Lung (tissue), 12 donors: ENCODE data around the gene WRAP73. TPM values are rescaled to one million over a fixed set of nuclear protein-coding genes. Genes with fewer than 3 reads are reported as not detected.

Experiments used
- ATAC-seq: fragments of 200-7000 bp; cut with Tn5 transposase; one replicate; pipeline ENCODE4 v1.9.1; 2020; ENCODE audit warnings: moderate number of reproducible peaks; ENCODE audit not compliant: insufficient read depth, low FRiP score
- DNase-seq, 3 donors: peaks; one replicate each; pipeline ENCODE4 v3.0.0-alpha.2; 2013 to 2017
- H3K27ac ChIP-seq, 2 donors: one replicate each; pipeline ENCODE4 v1.5.1; 2013; ENCODE audit warnings: mild to moderate bottlenecking in 2 of 2, moderate library complexity in 2 of 2, control low read depth in 1 of 2, inconsistent platforms in 1 of 2, low read depth in 1 of 2, low read length in 1 of 2
- H3K27me3 ChIP-seq, 3 donors: one replicate each; pipeline ENCODE4 v1.5.1; 2013; ENCODE audit warnings: low read length in 2 of 3; ENCODE audit not compliant: control insufficient read depth in 3 of 3, insufficient read depth in 3 of 3
- H3K36me3 ChIP-seq, 4 donors: one replicate each; pipeline ENCODE4 v1.5.1; 2013; ENCODE audit warnings: low read length in 4 of 4, mild to moderate bottlenecking in 1 of 4, moderate library complexity in 1 of 4; ENCODE audit not compliant: control insufficient read depth in 4 of 4, insufficient read depth in 4 of 4
- H3K4me1 ChIP-seq, 5 donors: one replicate each; pipeline ENCODE4 v1.5.1; 2013; ENCODE audit warnings: low read length in 5 of 5, mild to moderate bottlenecking in 2 of 5, moderate library complexity in 1 of 5; ENCODE audit not compliant: control insufficient read depth in 5 of 5, insufficient read depth in 5 of 5
- H3K4me3 ChIP-seq: one replicate; pipeline ENCODE4 v1.5.1; 2013; ENCODE audit warnings: mild to moderate bottlenecking, control low read depth, moderate library complexity
- H3K9ac ChIP-seq, 2 donors: one replicate each; pipeline ENCODE4 v1.5.1; 2013; ENCODE audit warnings: low read length in 2 of 2, control low read depth in 1 of 2; ENCODE audit not compliant: insufficient read depth in 1 of 2
- H3K9me3 ChIP-seq, 4 donors: one replicate each; pipeline ENCODE4 v1.5.1; 2013; ENCODE audit warnings: low read length in 3 of 4, mild to moderate bottlenecking in 1 of 4, moderate library complexity in 1 of 4; ENCODE audit not compliant: control insufficient read depth in 4 of 4, insufficient read depth in 3 of 4
- CTCF ChIP-seq: IDR thresholded peaks from 2 replicates; pipeline ENCODE4 v1.5.1; 2012; ENCODE audit warnings: mild to moderate bottlenecking; ENCODE audit errors: control extremely low read depth, extremely low read depth
- WGBS, 2 donors: extraction: QIAGEN DNeasy Blood & Tissue Kit; methylation state at CpG; one replicate each; pipeline ENCODE4 v1.1.7; 2013; 5-methylcytosine and 5-hydroxymethylcytosine counted together
- polyA plus RNA-seq, 2 donors: library from polyadenylated mRNA; stranded (reverse); fragments of 200-250 nt; gene quantifications; one replicate each; pipeline ENCODE4 v1.2.1, GENCODE V29; 2013
- total RNA-seq, 2 donors: library from RNA; depleted of rRNA in 1 of 2; stranded (reverse); fragments of >200 nt in 1 of 2; gene quantifications; one replicate each; pipeline ENCODE4 v1.2.1, GENCODE V29; 2014 to 2021
- donor health status: control.
- donor health status: control.
- donor health status: Bipolar disorder and iron deficiency.
- donor health status: healthy.
- donor health status: DM: yes; HTN: yes; CAD: no.

The WRAP73 gene
- total and polyA plus RNA-seq, 4 donors = 17.3 to 25.3 (median 22.8) TPM

- Histone ChIP-seq H3K9me3 (no peaks in the 10 kb centered on the region), H3K4me3 (no peak overlapping the region), H3K27me3 (no peaks in the 10 kb centered on the region), H3K36me3 (peaks cover 4 to 36% (median 9%) of the 10 kb centered on the region in 4 donors), H3K27ac (no peak overlapping the region), H3K9ac (no peak overlapping the region), H3K4me1 (peaks cover 0 to 5% (median 3%) of the 10 kb centered on the region in 5 donors)
- DNase-seq (no peak), ATAC-seq (no peak)
- WGBS, 2 donors = 92 to 93% methylated on average over 17 to 23 of the region's 25 CpGs
- no peak for TF ChIP-seq CTCF
Observed at GRCh38 chr1:3644273-3644672, 5.6 kb downstream of the WRAP73 start.

- TF ChIP-seq CTCF = no peak
- DNase-seq (no peak), ATAC-seq (no peak)
- WGBS, 2 donors = 93 to 96% methylated on average over 40 to 43 of the region's 43 CpGs
- no peaks in the 10 kb centered on the region for H3K4me1 ChIP-seq
- no peaks in the 10 kb centered on the region for H3K9me3 ChIP-seq
- no peaks in the 10 kb centered on the region for H3K27me3 ChIP-seq
- peaks cover 8 to 40% (median 9%) of the 10 kb centered on the region in 4 donors for H3K36me3 ChIP-seq
- no peak overlapping the region for H3K9ac ChIP-seq
- no peak overlapping the region for H3K4me3 ChIP-seq
- no peak overlapping the region for H3K27ac ChIP-seq
Observed at GRCh38 chr1:3642919-3643675, 6.8 kb downstream of the WRAP73 start.

- Histone ChIP-seq H3K4me3 (no peak overlapping the region), H3K27ac (no peak overlapping the region), H3K9me3 (no peaks in the 10 kb centered on the region), H3K36me3 (peaks cover 8 to 47% (median 13%) of the 10 kb centered on the region in 4 donors), H3K9ac (no peak overlapping the region), H3K27me3 (no peaks in the 10 kb centered on the region), H3K4me1 (no peaks in the 10 kb centered on the region)
- no peak for ATAC-seq
- no peak for DNase-seq
- TF ChIP-seq CTCF = no peak
- WGBS, 2 donors = 95 to 97% methylated on average over 11 of the region's 11 CpGs
Observed at GRCh38 chr1:3641816-3642215, 8.1 kb downstream of the WRAP73 start.
